ENCODE measurements around the gene PMP22.
"Not testable (repeated sequence)": the region's sequence is repeated elsewhere in the genome, so short reads cannot be mapped to it uniquely, and the experiment has no call there.

The PMP22 gene

GRCh38 chr17:15210247-15210646 is 54.9 kb downstream of the PMP22 start:
- no peak for DNase-seq (ENCODE audit: low read depth)

- DNase-seq (ENCODE audit: low read depth), result not testable (repeated sequence)
Measured at GRCh38 chr17:15203062-15203461, 62.1 kb downstream of the PMP22 start.

GRCh38 chr17:15200574-15200973 is 64.6 kb downstream of the PMP22 start:
- DNase-seq (ENCODE audit: low read depth), result not testable (repeated sequence)

GRCh38 chr17:15197229-15197628 is 67.9 kb downstream of the PMP22 start:
- no peak for DNase-seq (ENCODE audit: low read depth)

GRCh38 chr17:15194859-15195277 is 70.3 kb downstream of the PMP22 start:
- DNase-seq (ENCODE audit: low read depth), result no peak

- DNase-seq (ENCODE audit: low read depth), result no peak
Measured at GRCh38 chr17:15185625-15185991, 79.5 kb downstream of the PMP22 start.

- no peak for DNase-seq (ENCODE audit: low read depth)
Measured at GRCh38 chr17:15184872-15185624, 80.1 kb downstream of the PMP22 start.

- DNase-seq (ENCODE audit: low read depth), result no peak
Measured at GRCh38 chr17:15181816-15182215, 83.3 kb downstream of the PMP22 start.

- DNase-seq (ENCODE audit: low read depth), result no peak
Measured at GRCh38 chr17:15181333-15181732, 83.8 kb downstream of the PMP22 start.

- no peak for DNase-seq (ENCODE audit: low read depth)
Measured at GRCh38 chr17:15180121-15180561, 85.0 kb downstream of the PMP22 start.

Data from stimulated activated CD8-positive, alpha-beta memory T cell treated with anti-CD3 and anti-CD28 coated beads, Interleukin-15, amount 100 ng/mL, for 1 hour (primary cell).